HG03460 (cell line): ENCODE measurements around the gene SPATA45.

Experiments used
- ATAC-seq: cut with Tn5 transposase; IDR thresholded peaks from one replicate; pipeline ENCODE4 v1.9.1; 2021; ENCODE audit not compliant: unreplicated experiment

SPATA45 gene

GRCh38 chr1:212833211-212834207 lies 13.9 kb downstream of the SPATA45 start:
- peak; percentile 84 for ATAC-seq

DNA sequence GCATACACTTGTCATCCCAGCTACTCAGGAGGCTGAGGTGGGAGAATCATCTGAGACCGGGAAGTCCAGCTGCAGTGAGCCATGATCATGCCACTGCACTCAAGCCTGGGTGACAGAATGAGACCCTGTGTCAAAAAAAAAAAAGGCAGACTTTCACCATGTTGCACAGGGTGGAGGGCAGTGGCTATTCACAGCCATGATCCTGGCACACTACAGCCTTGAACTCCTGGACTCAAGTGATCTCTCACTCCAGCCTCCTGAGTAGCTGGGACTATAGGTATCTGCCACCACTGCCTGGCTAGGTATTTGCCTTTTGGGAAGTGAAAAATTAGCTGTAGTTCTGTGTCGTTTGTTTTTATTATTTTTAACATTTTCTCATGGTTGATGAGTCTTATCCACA lies 19.1 kb downstream of the SPATA45 start:
- no peak for ATAC-seq

GRCh38 chr1:212827831-212828278 lies 19.6 kb downstream of the SPATA45 start:
- no peak for ATAC-seq

GRCh38 chr1:212827171-212827776 lies 20.2 kb downstream of the SPATA45 start:
- no peak for ATAC-seq

DNA sequence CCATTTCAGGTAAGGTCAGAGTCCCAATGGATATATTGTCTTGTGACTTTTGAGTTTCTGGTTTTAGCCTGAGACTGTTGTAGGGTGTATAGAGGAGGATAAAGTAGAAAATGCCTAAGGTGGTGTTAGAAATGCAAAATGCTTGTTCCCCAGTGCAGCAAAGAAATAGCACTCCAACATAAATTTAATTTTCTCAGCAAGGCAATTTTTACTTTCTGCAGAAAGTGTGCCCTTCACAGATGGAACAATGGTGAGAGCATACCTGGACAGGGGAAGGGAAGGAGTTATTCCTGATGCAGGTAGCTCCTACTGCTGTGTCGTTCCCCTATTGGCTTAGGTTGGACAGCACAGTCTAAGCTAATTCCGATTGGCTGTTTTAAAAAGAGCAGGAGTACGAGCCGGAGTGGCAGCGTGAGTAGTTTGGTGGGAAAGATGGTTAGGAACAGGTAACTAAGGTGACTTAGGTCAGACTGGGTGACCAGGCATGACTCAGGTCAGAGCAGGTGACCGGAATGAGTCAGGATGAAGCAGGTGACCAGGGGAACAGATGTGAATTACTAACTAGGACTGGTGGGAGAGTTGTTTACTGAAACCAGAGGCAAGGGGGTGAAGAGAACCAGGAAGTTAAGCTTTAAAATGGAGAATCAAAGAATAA lies 21.5 kb downstream of the SPATA45 start:
- no peak for ATAC-seq

DNA sequence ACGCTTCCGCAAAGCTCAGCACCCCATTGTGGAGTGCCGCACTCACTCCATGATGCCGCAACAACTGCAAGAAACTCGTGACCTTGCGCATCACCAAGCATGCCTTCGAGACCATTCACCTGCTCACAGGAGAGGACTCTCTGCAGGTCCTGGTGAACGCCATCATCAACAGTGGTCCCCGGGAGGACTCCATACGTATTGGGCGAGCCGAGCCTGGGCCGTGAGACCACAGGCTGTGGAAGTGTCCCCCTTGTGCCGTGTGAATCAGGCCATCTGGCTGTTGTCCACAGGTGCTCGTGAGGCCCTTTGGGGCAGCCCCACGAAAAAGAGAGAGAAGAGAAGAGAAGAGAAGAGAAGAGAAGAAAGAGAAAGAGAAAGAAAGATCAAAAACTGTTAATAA lies 23.2 kb downstream of the SPATA45 start:
- ATAC-seq: no peak

DNA sequence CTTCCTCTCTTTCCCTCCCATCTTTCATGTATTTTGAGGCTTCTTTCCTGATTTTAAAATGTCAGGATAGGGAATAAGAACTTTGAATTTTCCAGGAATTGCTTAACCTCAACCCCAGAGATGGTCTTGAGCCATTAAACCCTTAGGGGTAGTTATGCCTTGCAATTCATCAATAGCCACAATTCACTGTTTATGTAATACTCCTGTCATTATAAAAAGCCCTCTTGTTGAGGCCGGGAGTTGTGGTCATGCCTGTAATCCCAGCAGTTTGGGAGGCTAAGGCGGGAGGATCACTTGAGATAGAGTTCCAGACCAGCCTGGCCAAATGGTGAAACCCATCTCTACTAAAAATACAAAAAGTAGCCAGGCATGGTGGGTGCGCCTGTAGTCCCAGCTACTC lies 24.5 kb downstream of the SPATA45 start:
- ATAC-seq: no peak

- no peak for ATAC-seq
These were observed 26.5 kb downstream of the SPATA45 start for GRCh38 chr1:212820969-212821368.

DNA sequence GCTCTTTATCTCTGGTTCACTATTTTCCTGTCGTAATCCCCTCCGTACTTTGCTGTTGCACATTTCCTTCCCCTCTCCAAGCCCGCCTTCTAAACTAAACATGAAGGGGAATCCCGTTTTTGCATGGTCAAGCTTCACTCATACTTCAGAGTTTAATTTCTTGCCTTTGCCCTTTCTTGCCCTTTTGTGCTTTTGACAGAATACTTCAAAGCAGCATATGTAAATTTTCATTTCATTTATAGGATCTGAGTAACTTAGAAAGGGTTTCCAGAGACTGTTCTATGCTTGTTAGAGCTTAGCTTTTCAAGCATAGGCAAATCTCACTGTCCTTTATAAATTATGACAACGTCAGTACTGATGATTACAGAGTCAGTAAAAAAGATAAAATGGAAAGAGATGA lies 27.7 kb downstream of the SPATA45 start:
- peak; percentile 76 for ATAC-seq

DNA sequence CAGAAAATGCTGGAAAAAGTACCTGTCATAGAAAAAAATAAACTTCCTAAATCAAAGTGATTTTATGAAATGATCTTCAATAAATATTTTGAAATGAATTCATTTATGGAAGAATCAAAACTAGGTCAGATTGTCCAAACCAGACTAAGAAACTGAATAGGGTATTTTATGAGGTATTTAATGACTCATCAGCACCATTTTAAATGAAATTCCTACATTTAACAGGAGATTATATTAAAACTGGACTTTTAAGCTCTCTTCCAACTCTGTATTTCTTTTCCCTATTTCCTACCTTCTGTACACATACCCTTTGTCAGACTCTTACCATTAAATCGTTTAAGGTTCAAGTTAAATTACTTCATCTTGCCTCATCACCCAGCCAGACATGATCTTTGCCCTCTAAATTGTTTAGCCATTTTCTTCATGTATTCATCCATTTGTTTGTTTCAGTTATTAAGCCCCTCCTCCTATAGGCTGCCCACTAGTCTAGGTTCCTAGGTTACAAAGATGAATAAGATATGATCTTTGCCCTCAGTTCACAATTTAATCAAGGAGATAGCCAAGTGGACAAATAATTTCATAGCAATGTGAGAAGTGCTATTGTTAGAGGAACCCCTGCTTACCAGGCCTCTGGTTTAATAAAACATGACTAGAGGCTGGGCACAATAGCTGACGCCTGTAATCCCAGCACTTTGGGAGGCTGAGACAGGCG lies 30.7 kb downstream of the SPATA45 start:
- ATAC-seq: no peak

GRCh38 chr1:212814537-212815334 lies 32.7 kb downstream of the SPATA45 start:
- no peak for ATAC-seq

- no peak for ATAC-seq
These were observed 41.7 kb downstream of the SPATA45 start for GRCh38 chr1:212805767-212806166.

DNA sequence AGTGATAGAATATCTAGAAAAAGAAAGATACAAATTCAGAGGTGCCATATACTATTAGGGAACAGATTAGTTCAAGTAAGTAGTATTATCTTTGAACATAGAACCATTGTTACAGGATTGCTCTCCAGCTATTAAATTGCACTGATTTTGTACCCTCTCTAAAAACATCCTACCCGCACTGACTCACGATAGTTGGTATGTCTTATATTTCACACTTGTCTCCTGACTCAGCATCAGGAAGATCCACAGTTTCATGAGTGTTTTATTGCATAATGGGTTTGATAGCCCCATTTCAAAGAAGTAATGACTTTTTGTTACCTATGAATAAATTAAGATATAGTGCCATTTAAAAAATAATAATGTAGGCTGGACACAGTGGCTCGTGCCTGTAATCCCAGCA lies 49.8 kb downstream of the SPATA45 start:
- ATAC-seq: no peak

DNA sequence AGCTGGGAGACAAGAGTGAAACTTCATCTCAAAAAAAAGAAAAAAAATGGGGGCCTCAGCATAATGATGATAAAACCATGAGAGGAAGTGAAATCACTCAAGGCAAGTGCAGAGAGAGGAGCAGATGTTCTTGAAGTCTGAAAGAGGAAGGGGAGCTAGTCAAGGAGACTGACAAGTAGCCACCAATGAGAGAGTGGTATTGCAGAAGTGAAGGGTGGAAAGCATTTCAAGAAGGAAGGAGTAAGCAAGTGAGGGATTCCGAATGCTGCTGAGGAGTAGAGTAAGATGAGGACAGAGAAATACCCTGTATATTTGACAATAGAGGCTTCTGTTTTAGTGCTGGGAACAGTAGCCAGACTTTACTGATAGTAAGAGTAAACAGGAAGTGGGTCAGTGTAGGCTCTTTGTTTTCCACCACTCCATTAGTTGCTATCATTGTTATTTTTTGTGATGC lies 52.9 kb downstream of the SPATA45 start:
- peak; percentile 82 for ATAC-seq

GRCh38 chr1:212792396-212792908 lies 55.0 kb downstream of the SPATA45 start:
- no peak for ATAC-seq

GRCh38 chr1:212791676-212792395 lies 55.6 kb downstream of the SPATA45 start, which contains the start of the genes NSL1 and TATDN3:
Gene NSL1 (minus strand): TSS chr1:212791777. CDS start chr1:212791763, 14 bp downstream.
Gene TATDN3 (plus strand): TSS chr1:212791894. CDS start chr1:212791922, 28 bp downstream.
- ATAC-seq: peak; percentile 55

DNA sequence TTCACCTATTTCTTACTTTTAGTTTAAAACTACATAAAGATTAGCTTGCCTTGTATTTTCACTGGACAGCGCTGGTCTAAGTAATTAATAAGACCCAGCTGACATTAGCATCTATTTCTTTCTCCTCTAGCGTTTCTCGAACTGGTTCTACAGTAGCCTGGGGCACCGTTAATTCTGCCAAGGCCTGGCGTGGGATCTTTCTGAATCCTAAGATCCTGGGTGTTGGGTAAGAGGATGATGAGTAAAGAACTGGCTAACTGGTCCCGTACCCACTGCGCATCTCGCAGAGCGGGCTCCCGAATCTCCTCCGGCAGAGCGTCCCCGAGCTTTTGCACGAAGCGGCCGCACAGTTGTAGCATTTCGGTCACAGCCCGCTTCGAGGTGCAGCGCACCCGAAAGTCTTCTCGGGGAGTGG lies 56.2 kb downstream of the SPATA45 start:
- peak; percentile 26 for ATAC-seq

GRCh38 chr1:212785871-212786270 lies 61.6 kb downstream of the SPATA45 start:
- no peak for ATAC-seq

DNA sequence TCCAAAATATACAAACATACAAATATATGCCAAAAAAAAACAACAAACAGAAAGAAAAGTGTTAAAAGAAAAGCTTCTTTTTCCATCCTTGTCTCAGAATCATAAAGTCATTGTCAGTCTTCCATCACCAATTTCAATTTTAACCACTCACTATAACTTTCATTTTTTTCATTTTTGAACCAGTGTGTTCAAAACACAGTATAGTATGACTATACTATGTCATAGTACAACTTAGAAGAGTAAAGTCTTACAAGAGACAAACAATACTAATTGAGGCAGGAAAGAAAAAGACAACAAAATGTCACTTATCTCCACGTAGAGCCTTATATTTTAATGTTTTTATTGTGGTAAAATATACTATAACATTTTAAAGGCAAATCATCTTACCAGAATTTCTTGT lies 63.5 kb downstream of the SPATA45 start:
- no peak for ATAC-seq
